ENCODE data around the gene CLEC16A.

Gene CLEC16A

GRCh38 chr16:11050536-11050935 lies 106.2 kb downstream of the CLEC16A start:
- no peak for TF ChIP-seq CTCF (IDR thresholded peaks at IDR 0.05; ENCODE audit: insufficient read depth, low read length, poor library complexity, severe bottlenecking)
- DNase-seq (ENCODE audit: extremely low read depth, insufficient read length), result no peak
- no peaks in the 10 kb centered on the region for H3K27me3 ChIP-seq (replicated peaks; ENCODE audit: control insufficient read depth, insufficient read depth, low read length)
- H3K36me3 ChIP-seq (ENCODE audit: control insufficient read depth, insufficient read depth, low read length), result peaks cover 20% of the 10 kb centered on the region
- H3K4me3 ChIP-seq (replicated peaks; ENCODE audit: low read depth, low read length), result no peak overlapping the region

GRCh38 chr16:11050944-11051343 lies 106.6 kb downstream of the CLEC16A start:
- no peak overlapping the region for H3K4me3 ChIP-seq (replicated peaks; ENCODE audit: low read depth, low read length)
- peaks cover 18% of the 10 kb centered on the region for H3K36me3 ChIP-seq (ENCODE audit: control insufficient read depth, insufficient read depth, low read length)
- no peak for DNase-seq (ENCODE audit: extremely low read depth, insufficient read length)
- no peaks in the 10 kb centered on the region for H3K27me3 ChIP-seq (replicated peaks; ENCODE audit: control insufficient read depth, insufficient read depth, low read length)
- no peak for TF ChIP-seq CTCF (IDR thresholded peaks at IDR 0.05; ENCODE audit: insufficient read depth, low read length, poor library complexity, severe bottlenecking)

- Histone ChIP-seq H3K4me3 (replicated peaks; ENCODE audit: low read depth, low read length) (no peak overlapping the region; the same call in 1 of the 2 replicates), H3K27me3 (replicated peaks; ENCODE audit: control insufficient read depth, insufficient read depth, low read length) (no peaks in the 10 kb centered on the region), H3K36me3 (ENCODE audit: control insufficient read depth, insufficient read depth, low read length) (peaks cover 18% of the 10 kb centered on the region)
- TF ChIP-seq CTCF (IDR thresholded peaks at IDR 0.05; ENCODE audit: insufficient read depth, low read length, poor library complexity, severe bottlenecking), result no peak
- no peak for DNase-seq (ENCODE audit: extremely low read depth, insufficient read length)
Observed at GRCh38 chr16:11051430-11051829, 107.1 kb downstream of the CLEC16A start.

GRCh38 chr16:11051879-11052808 lies 107.8 kb downstream of the CLEC16A start:
- Histone ChIP-seq H3K36me3 (ENCODE audit: control insufficient read depth, insufficient read depth, low read length) (peaks cover 15% of the 10 kb centered on the region), H3K4me3 (replicated peaks; ENCODE audit: low read depth, low read length) (peak overlapping the region; percentile 13; the same call in 1 of the 2 replicates), H3K27me3 (replicated peaks; ENCODE audit: control insufficient read depth, insufficient read depth, low read length) (no peaks in the 10 kb centered on the region)
- no peak for TF ChIP-seq CTCF (IDR thresholded peaks at IDR 0.05; ENCODE audit: insufficient read depth, low read length, poor library complexity, severe bottlenecking)
- DNase-seq (ENCODE audit: extremely low read depth, insufficient read length), result peak; percentile 81

GRCh38 chr16:11053916-11054460 lies 109.6 kb downstream of the CLEC16A start:
- no peak for TF ChIP-seq CTCF (IDR thresholded peaks at IDR 0.05; ENCODE audit: insufficient read depth, low read length, poor library complexity, severe bottlenecking)
- DNase-seq (ENCODE audit: extremely low read depth, insufficient read length), result no peak
- Histone ChIP-seq H3K36me3 (ENCODE audit: control insufficient read depth, insufficient read depth, low read length) (peaks cover 12% of the 10 kb centered on the region), H3K4me3 (replicated peaks; ENCODE audit: low read depth, low read length) (no peak overlapping the region), H3K27me3 (replicated peaks; ENCODE audit: control insufficient read depth, insufficient read depth, low read length) (no peaks in the 10 kb centered on the region)

Data from GM06990 (cell line).